ENCODE data around the gene STC2.

STC2 gene

GRCh38 chr5:173329491-173330337 is 1.5 kb upstream of the STC2 start:
- no peak overlapping the region for H3K27ac ChIP-seq (replicated peaks)
- DNase-seq (ENCODE audit: low read depth in 1 of 2, low spot score in 1 of 2): no peak
- peak overlapping the region; percentile 15 for H3K4me3 ChIP-seq (replicated peaks; ENCODE audit: insufficient read depth, low read length)
- peaks cover 51% of the 10 kb centered on the region for H3K27me3 ChIP-seq (ENCODE audit: insufficient read depth, poor library complexity, severe bottlenecking)
- no peak for TF ChIP-seq GABPA (IDR thresholded peaks at IDR 0.05; ENCODE audit: low read depth)
- TF ChIP-seq POLR2AphosphoS5 (IDR thresholded peaks at IDR 0.05; ENCODE audit: low read depth): no peak
- TF ChIP-seq SPI1 (IDR thresholded peaks at IDR 0.05; ENCODE audit: borderline replicate concordance, low read depth): no peak
- TF ChIP-seq REST (IDR thresholded peaks at IDR 0.05; ENCODE audit: insufficient replicate concordance, low read depth): no peak
- TF ChIP-seq, protein P1, sequence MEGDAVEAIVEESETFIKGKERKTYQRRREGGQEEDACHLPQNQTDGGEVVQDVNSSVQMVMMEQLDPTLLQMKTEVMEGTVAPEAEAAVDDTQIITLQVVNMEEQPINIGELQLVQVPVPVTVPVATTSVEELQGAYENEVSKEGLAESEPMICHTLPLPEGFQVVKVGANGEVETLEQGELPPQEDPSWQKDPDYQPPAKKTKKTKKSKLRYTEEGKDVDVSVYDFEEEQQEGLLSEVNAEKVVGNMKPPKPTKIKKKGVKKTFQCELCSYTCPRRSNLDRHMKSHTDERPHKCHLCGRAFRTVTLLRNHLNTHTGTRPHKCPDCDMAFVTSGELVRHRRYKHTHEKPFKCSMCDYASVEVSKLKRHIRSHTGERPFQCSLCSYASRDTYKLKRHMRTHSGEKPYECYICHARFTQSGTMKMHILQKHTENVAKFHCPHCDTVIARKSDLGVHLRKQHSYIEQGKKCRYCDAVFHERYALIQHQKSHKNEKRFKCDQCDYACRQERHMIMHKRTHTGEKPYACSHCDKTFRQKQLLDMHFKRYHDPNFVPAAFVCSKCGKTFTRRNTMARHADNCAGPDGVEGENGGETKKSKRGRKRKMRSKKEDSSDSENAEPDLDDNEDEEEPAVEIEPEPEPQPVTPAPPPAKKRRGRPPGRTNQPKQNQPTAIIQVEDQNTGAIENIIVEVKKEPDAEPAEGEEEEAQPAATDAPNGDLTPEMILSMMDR (IDR thresholded peaks at IDR 0.05; ENCODE audit: insufficient read depth, low read length): no peak

- no peak overlapping the region for H3K27ac ChIP-seq (replicated peaks)
- peak in 1 of 2 experiments; percentile 15 for DNase-seq (ENCODE audit: low read depth in 1 of 2, low spot score in 1 of 2)
- peak overlapping the region; percentile 29 for H3K4me3 ChIP-seq (replicated peaks; ENCODE audit: insufficient read depth, low read length)
Measured at GRCh38 chr5:173328844-173329490, 753 bp upstream of the STC2 start.

More at GRCh38 chr5:173328844-173329490, 753 bp upstream of the STC2 start:
- H3K27me3 ChIP-seq (ENCODE audit: insufficient read depth, poor library complexity, severe bottlenecking): peaks cover 50% of the 10 kb centered on the region
- TF ChIP-seq SPI1 (IDR thresholded peaks at IDR 0.05; ENCODE audit: borderline replicate concordance, low read depth): no peak
- TF ChIP-seq, protein P1 (IDR thresholded peaks at IDR 0.05; ENCODE audit: insufficient read depth, low read length): no peak
- TF ChIP-seq GABPA (IDR thresholded peaks at IDR 0.05; ENCODE audit: low read depth): no peak
- TF ChIP-seq REST (IDR thresholded peaks at IDR 0.05; ENCODE audit: insufficient replicate concordance, low read depth): no peak
- no peak for TF ChIP-seq POLR2AphosphoS5 (IDR thresholded peaks at IDR 0.05; ENCODE audit: low read depth)

Measured in HL-60 (cell line).